Dermis microvascular lymphatic vessel endothelial cell (primary cell): ENCODE data around the gene TXNDC2. TPM values are rescaled to one million over a fixed set of nuclear protein-coding genes. Genes with fewer than 3 reads are reported as not detected.
A peak's percentile ranks its signal among the peaks of the same experiment; 100 is the strongest.
"Not testable (repeated sequence)": the region's sequence is repeated elsewhere in the genome, so short reads cannot be mapped to it uniquely, and the experiment has no call there.

ENCODE experiments used
- DNase-seq, 2 donors: peaks; one replicate each; pipeline versions ENCODE4 v3.0.0 to v3.0.0-alpha.2; 2010; ENCODE audit warnings: low read depth in 2 of 2
- total RNA-seq: library from RNA; depleted of rRNA; stranded (reverse); fragments of >200 nt; gene quantifications from 2 replicates; pipeline ENCODE4 v1.2.1, GENCODE V29; 2014

The TXNDC2 gene
- total RNA-seq, result under 0.01 TPM in 1 of 2 replicates, not detected in the other

GRCh38 chr18:9885170-9886004 lies at the start of gene TXNDC2:
TSS of gene TXNDC2 (plus strand) at chr18:9885973. CDS start at chr18:9886681, 708 bp downstream.
- no peak for DNase-seq

DNA sequence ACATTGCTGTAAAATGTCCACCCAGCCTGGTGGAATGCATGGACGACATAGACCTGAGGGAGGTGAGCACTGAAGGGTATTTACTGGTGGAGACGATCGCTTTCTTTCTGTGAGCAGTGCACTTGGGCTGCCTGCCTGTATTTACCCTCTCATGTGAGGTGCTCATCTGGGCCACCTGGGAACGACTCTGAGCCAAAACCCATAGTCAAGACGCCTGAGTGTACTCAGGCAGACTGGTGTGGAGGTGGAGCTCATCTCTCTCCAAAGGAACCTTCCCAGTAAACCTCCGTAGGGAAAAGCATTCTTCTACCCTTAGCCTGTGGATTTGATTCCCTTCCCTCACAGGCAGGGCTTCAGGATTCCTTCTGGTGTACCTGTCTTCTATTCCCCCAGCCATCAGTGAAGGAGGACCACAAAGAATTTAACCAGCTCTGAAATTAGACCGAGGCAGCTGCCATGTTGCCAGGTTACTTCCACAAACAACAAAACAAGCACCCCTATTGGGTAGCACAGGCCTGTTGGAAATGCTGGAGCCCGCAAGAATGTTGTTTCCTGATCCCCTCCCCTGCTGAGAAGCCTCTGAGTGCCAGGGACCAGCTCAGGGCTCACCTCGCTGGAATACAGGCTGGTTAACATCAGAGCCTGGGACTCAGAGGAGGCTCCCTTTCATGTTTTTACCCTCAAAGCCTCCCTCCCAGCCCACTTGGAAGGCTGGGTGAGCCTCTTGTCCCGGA lies 47.5 kb upstream of the TXNDC2 start:
- DNase-seq, result no peak

DNA sequence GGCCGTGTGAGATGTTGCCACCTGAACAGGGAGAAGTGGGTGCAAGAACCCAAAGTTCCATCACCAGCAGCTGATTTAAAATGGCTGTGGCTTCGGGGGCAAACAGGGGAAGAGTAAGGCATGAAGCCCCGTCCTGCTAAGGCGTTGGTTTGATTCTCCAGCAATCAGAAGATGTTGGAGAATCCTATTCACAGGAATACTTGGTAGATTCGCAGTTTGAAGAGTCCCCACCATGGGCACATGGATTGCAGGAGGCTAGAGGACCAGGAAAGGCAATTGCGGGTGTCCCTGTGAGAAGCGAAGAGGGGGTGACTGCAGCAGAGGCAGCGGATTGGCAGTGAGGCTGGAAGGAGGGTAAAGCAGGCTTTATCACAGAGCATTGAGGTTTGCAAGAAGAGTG lies 46.6 kb upstream of the TXNDC2 start:
- no peak for DNase-seq

DNA sequence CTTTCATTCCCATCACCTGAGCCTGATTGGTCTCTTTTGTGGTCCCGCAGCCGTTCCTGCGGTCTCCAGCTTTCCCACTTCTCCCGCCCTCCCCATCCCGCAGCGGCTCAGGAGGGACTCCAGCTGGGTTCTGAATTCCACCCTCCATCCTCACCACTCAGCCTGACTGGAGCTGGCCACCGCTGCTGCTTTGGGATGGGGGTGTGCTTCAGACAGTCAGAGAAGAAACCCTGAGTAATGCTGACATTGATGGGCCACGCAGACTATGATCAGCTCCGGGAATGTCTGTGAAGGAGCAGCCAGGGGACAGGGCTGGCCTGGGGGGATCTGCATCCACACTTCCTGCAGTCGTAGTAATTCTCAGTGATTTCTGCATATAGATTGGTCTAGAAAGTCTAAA lies 45.9 kb upstream of the TXNDC2 start:
- DNase-seq, result no peak

- DNase-seq, result no peak
These were observed 44.0 kb upstream of the TXNDC2 start for GRCh38 chr18:9841752-9842151.

- no peak for DNase-seq
These were observed 43.3 kb upstream of the TXNDC2 start for GRCh38 chr18:9842448-9842847.

DNA sequence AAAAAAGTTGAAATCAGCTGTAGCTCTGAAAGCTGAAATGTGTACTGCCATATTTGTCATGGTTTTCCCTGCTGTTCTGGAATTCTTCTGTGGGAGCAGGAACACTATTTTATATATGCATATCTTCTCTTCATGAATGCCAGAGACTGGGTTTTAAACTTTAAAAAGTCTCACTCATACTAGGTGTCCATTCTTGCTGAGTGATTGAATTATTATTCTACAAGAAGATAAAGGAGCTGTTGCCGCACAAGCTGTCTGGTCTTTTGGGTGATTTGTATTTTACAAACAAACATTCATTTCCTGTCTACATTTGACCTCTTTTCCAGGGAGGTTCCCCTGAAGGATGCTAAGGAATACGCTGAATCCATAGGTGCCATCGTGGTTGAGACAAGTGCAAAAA lies 40.5 kb upstream of the TXNDC2 start:
- no peak for DNase-seq

- DNase-seq, result peak in 1 of 2 donors; percentile 43
These were observed 39.4 kb upstream of the TXNDC2 start for GRCh38 chr18:9846162-9846925.

- no peak for DNase-seq
These were observed 37.4 kb upstream of the TXNDC2 start for GRCh38 chr18:9848170-9848879.

GRCh38 chr18:9849407-9850283 lies 36.1 kb upstream of the TXNDC2 start:
- DNase-seq, result peak in 1 of 2 donors; percentile 16

- DNase-seq, result no peak
These were observed 35.5 kb upstream of the TXNDC2 start for GRCh38 chr18:9850309-9850708.

DNA sequence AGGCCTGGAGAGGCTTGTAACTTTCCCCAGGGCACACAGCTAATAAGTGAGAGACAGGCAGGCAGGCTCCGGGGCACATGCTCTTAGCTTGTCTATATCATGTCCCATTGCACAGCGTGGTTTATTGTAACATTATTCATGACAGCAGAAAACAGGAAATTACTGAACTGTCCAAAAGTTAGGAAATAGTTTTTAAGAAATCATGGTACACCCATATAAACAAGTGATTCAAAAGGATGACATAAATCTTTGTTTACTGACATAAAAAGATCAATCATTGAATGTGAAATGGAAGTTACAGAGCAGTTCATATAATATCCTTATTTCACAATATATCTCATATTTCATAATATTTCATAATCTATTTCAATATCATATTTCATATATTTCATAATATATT lies 34.3 kb upstream of the TXNDC2 start:
- no peak for DNase-seq

- DNase-seq, result no peak
These were observed 33.3 kb upstream of the TXNDC2 start for GRCh38 chr18:9852266-9853081.

DNA sequence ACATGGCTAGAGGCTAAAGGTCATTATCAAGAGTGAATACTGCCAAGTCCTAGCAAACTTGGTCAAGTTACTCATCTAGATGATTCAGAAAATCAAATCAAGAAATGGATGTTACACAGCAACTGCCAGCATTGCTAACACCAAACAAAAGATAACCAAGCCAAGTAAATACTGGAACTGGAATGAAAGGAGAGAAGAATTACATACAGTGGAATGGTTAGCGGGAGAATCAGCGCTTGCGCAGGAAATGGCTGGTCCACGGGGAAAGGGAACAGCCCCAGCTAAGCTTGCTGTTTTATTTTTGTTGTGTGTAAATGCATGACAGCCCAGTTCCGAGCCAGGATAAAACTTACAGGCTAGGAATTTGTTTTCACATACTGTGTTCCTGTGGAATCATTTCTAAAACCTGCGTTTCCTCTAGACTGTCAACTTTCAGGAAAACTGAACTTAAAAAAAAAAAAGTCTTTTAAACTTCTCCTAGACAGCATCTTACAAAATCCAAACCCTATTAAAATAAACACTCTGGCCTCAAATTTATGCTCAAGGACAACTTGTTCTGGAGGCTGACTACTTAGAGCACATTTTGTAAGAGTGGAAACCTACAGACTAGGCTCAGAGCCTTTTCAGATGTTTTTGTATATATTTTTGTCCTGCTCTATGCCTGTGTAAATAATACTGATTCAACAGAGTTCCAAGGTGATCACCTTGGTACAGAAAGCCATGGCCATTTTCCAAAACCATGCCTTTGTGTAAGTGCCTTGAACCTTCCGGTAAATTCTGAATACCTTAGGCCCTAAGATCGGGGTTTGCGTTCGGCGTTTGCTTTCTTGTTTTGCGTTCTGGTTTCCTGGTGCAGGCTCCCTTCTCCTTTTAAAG lies 30.7 kb upstream of the TXNDC2 start:
- DNase-seq, result no peak

- no peak for DNase-seq
These were observed 30.1 kb upstream of the TXNDC2 start for GRCh38 chr18:9855681-9856080.

GRCh38 chr18:9856092-9856491 lies 29.7 kb upstream of the TXNDC2 start:
- no peak for DNase-seq

GRCh38 chr18:9857479-9857998 lies 28.2 kb upstream of the TXNDC2 start:
- DNase-seq, result not testable (repeated sequence)

- DNase-seq, result no peak
These were observed 27.1 kb upstream of the TXNDC2 start for GRCh38 chr18:9858642-9859041.
